GM23338 (cell line): ENCODE results near the gene TMPRSS13.

Source experiments
- CREB1 ChIP-seq: fragments of 250-450 bp; sonication (Bioruptor Pico); IDR thresholded peaks from 2 replicates; pipeline ENCODE4 v1.5.0; 2020; ENCODE audit warnings: low read depth, mild to moderate bottlenecking, moderate library complexity
- EZH2 ChIP-seq: fragments of 200-600 bp; sonication (generic); IDR thresholded peaks from one replicate; pipeline ENCODE4 v1.8.0; 2017; ENCODE audit warnings: antibody characterized with exemption, mild to moderate bottlenecking, low read depth; ENCODE audit not compliant: unreplicated experiment
- EZH2phosphoT487 ChIP-seq: fragments of 200-600 bp; sonication (generic); IDR thresholded peaks from one replicate; pipeline ENCODE4 v1.8.1; 2018; ENCODE audit warnings: antibody characterized with exemption; ENCODE audit not compliant: unreplicated experiment
- NANOG ChIP-seq: IDR thresholded peaks from 2 replicates; pipeline ENCODE4 v1.6.1; 2016; ENCODE audit warnings: antibody characterized with exemption, borderline replicate concordance
- POLR2AphosphoS5 ChIP-seq: IDR thresholded peaks from 2 replicates; pipeline ENCODE4 v1.6.1; 2016; ENCODE audit warnings: antibody characterized with exemption, low read depth
- ZNF114 ChIP-seq: fragments of 250-450 bp; sonication (Bioruptor Pico); IDR thresholded peaks from 2 replicates; pipeline ENCODE4 v1.5.0; 2020; ENCODE audit warnings: mild to moderate bottlenecking, moderate library complexity
- TF ChIP-seq, protein P1 (sequence below), 2 experiments: fragments of 200-600 bp in 1 of 2; sonication (generic) in 1 of 2; conservative IDR thresholded peaks; 2 replicates each; pipeline versions ENCODE4 v1.5.1 to v1.6.1; 2016 to 2017; ENCODE audit warnings: antibody characterized with exemption in 2 of 2, low read depth in 2 of 2, mild to moderate bottlenecking in 2 of 2, moderate library complexity in 1 of 2
- TF ChIP-seq, protein P2 (sequence below): IDR thresholded peaks from one replicate; pipeline ENCODE4 v1.6.1; 2018; ENCODE audit warnings: antibody characterized with exemption; ENCODE audit not compliant: unreplicated experiment
- TF ChIP-seq, protein P3 (sequence below): IDR thresholded peaks from 2 replicates; pipeline ENCODE4 v1.6.1; 2016; ENCODE audit warnings: antibody characterized with exemption

DNA sequence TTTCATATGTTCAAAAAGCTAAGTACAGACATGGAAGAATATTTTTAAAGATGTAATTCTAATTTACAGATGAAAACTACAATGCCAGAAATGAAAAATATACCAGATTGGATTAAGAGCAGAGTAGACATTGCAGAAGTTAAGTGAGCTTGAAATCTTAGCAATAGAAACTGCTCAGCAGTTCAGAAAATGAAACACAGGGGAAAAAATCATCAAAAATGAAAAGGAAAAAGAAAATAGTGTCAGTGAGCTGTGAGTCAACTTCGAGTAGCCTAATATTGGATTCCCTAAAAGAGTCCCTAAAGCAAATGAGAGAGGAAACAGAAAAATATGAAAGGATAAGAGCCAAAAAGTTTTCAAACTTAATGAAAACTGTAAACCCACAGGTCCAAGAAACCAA is 31.2 kb upstream of the TMPRSS13 start:
- TF ChIP-seq, protein P1, sequence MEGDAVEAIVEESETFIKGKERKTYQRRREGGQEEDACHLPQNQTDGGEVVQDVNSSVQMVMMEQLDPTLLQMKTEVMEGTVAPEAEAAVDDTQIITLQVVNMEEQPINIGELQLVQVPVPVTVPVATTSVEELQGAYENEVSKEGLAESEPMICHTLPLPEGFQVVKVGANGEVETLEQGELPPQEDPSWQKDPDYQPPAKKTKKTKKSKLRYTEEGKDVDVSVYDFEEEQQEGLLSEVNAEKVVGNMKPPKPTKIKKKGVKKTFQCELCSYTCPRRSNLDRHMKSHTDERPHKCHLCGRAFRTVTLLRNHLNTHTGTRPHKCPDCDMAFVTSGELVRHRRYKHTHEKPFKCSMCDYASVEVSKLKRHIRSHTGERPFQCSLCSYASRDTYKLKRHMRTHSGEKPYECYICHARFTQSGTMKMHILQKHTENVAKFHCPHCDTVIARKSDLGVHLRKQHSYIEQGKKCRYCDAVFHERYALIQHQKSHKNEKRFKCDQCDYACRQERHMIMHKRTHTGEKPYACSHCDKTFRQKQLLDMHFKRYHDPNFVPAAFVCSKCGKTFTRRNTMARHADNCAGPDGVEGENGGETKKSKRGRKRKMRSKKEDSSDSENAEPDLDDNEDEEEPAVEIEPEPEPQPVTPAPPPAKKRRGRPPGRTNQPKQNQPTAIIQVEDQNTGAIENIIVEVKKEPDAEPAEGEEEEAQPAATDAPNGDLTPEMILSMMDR (conservative IDR thresholded peaks at IDR 0.05; ENCODE audit: low read depth in 2 of 2): no peak
- TF ChIP-seq, protein P2, sequence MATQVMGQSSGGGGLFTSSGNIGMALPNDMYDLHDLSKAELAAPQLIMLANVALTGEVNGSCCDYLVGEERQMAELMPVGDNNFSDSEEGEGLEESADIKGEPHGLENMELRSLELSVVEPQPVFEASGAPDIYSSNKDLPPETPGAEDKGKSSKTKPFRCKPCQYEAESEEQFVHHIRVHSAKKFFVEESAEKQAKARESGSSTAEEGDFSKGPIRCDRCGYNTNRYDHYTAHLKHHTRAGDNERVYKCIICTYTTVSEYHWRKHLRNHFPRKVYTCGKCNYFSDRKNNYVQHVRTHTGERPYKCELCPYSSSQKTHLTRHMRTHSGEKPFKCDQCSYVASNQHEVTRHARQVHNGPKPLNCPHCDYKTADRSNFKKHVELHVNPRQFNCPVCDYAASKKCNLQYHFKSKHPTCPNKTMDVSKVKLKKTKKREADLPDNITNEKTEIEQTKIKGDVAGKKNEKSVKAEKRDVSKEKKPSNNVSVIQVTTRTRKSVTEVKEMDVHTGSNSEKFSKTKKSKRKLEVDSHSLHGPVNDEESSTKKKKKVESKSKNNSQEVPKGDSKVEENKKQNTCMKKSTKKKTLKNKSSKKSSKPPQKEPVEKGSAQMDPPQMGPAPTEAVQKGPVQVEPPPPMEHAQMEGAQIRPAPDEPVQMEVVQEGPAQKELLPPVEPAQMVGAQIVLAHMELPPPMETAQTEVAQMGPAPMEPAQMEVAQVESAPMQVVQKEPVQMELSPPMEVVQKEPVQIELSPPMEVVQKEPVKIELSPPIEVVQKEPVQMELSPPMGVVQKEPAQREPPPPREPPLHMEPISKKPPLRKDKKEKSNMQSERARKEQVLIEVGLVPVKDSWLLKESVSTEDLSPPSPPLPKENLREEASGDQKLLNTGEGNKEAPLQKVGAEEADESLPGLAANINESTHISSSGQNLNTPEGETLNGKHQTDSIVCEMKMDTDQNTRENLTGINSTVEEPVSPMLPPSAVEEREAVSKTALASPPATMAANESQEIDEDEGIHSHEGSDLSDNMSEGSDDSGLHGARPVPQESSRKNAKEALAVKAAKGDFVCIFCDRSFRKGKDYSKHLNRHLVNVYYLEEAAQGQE: no peak
- TF ChIP-seq POLR2AphosphoS5: no peak
- TF ChIP-seq EZH2: no peak
- TF ChIP-seq ZNF114: no peak
- TF ChIP-seq, protein P3, sequence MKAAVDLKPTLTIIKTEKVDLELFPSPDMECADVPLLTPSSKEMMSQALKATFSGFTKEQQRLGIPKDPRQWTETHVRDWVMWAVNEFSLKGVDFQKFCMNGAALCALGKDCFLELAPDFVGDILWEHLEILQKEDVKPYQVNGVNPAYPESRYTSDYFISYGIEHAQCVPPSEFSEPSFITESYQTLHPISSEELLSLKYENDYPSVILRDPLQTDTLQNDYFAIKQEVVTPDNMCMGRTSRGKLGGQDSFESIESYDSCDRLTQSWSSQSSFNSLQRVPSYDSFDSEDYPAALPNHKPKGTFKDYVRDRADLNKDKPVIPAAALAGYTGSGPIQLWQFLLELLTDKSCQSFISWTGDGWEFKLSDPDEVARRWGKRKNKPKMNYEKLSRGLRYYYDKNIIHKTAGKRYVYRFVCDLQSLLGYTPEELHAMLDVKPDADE: no peak
- TF ChIP-seq EZH2phosphoT487: no peak
- no peak for TF ChIP-seq CREB1 (CRISPR knock-in tag)
- TF ChIP-seq NANOG: no peak
